ENCODE measurements around the gene GRM8.
"Not testable (repeated sequence)": the region's sequence is repeated elsewhere in the genome, so short reads cannot be mapped to it uniquely, and the experiment has no call there.

Gene GRM8

DNA sequence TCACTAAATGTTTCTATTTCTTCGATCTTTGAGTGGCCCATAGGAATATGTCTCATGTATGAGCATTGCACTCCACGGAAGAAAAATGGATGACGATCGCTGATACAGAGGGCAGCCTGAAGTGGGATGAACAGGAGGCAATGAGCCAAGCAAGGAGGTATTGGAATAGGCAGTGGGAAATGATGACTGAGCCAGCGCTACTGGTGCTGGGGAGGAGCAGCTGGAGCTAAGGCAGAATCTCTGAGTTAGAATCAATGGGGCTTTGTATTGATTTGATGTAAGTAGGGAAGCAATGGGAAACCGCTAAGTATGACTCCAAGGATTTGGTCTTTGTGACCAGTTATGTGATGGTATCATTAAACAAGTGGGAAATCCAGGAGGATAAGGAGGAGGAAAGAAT, 345.1 kb downstream of the GRM8 start:
- not testable (repeated sequence) for DNase-seq

DNA sequence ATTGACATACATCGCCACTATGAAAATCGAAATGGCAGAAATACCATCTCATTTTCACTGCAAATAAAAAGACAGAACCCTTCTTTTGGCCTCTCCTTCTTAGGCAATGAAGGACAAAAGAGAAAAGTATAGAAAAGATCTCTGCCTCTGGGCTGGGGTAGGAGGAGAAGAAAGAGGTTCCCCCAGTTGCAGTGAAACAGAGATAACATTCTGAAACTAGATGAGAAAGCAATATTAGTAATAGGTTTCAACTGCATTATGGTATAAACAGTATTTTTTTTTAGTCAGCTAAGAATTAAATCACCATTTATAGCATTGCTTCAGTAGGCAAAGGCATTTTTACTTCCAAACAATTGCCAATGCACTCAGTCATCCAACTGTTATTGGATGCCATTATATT, 347.5 kb downstream of the GRM8 start:
- not testable (repeated sequence) for DNase-seq

GRCh38 chr7:126901041-126901765, 351.5 kb downstream of the GRM8 start:
- DNase-seq = not testable (repeated sequence)

DNA sequence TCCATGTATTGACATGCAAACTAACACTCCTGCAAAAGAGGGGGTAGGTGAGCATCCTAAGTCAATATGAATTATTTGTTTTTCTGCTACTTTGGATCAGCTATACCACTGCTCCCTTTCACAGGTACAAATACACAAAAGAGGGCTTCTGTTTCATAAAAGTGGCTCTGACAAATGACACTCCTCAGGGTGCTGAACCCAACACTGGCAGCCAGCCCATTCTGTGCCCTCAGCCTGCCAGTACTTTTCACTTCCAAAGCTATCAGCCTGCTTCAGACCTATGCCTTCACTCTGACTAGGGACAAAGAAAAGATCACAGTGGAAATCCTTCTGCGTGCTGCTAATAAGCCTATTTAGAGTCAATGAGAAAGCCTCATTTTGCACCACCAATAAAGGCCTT, 364.8 kb downstream of the GRM8 start:
- DNase-seq = peak; percentile 51

DNA sequence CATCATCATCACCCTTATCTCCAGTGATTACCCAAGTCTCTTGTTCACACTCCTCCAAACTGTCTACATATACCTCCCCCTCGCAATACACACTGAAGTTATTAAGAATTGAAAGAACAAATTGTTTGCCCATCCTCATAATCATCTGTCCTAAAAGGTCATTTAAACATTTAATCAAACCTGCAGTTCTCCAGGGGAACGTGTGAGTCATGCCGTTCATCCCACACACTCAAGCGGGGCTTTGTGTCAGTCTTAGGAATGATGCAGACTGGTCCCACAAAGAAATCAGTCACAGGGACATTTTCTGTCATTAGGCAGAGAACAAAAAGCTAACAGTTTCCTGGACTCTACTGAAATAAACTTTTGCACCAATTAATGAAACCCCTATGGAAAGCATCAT, 365.2 kb downstream of the GRM8 start:
- DNase-seq = not testable (repeated sequence)

DNA sequence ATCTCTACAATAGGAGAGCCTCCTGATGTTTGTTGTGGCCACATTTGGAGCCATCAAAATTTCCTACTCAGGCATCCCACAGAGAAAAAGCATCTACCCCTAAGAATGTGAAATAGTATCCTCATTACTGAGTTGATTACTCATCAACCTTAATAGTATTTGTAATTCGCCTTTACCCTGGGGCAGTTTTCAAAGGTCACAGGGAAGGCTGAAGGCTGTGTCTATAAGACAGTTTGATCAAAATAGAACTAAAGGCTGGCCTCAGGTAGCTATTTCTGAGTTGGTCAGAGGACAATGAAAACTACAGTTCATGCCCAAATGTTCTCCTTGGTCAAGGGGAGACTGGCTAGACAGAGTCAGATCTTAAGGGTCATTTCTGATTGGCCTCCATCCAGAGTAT, 370.0 kb downstream of the GRM8 start:
- DNase-seq = not testable (repeated sequence)

GRCh38 chr7:126881908-126882307, 370.8 kb downstream of the GRM8 start:
- not testable (repeated sequence) for DNase-seq

- no peak for DNase-seq
Measured at GRCh38 chr7:126881315-126881714, 371.4 kb downstream of the GRM8 start.

DNA sequence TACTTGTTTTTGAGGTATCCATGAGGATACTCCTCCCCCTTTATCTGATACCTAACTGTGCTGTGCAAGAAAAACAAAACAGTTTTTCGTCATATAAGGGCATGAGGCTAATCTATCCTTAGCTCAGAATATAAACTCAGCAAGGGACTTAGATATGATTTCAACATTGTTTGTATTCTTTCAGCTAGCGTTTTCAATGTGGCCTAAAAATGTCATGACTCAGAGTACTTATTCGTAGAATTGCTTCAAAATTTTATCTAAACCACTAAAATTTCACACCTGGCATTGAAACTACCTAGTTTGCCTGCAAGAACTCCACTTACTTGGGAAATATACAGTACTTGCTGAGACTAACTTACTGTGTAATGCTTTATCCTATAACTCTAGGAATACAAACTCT, 376.2 kb downstream of the GRM8 start:
- DNase-seq = not testable (repeated sequence)

- DNase-seq = no peak
Measured at GRCh38 chr7:126856691-126857291, 395.9 kb downstream of the GRM8 start.

- no peak for DNase-seq
Measured at GRCh38 chr7:126845331-126845730, 407.4 kb downstream of the GRM8 start.

DNA sequence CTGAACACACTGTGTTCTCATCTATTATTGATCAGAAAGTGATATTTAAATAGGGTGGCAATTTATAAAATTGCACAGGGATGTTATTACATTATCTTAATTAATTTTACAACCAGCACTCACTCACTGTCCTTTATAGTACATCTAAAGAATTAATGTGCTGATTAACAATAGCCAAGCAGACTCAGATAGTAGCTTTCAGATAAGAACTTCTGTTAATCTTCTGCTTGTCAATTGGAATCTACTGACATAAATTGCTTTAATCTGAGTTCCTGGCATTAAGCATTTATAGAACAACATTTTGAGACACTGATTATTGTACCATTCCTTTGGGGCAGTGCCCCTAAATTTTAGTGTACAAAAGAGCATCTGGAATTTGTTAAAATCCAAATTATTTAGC, 408.9 kb downstream of the GRM8 start:
- DNase-seq = no peak

GRCh38 chr7:126843336-126843735, 409.4 kb downstream of the GRM8 start:
- no peak for DNase-seq

DNA sequence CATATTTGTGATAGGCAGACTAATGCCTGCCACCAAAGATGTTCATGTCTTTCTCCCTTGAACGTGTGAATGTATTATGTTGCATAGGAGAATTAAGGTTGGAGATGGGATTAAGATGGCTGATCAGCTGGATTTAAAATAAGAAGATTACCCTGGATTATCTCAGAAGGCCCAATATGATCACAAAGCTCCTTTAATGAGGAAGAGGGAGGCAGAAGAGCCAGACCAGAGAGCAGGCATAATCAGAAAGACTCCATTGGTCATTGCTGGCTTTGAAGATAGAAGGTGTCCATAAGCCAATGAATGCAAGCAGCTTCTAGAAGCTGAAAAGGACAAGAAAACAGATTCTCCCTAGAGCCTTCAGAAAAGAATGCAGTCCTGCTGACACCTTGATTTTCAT, 410.3 kb downstream of the GRM8 start:
- no peak for DNase-seq

GRCh38 chr7:126840869-126841268, 411.9 kb downstream of the GRM8 start:
- no peak for DNase-seq

DNA sequence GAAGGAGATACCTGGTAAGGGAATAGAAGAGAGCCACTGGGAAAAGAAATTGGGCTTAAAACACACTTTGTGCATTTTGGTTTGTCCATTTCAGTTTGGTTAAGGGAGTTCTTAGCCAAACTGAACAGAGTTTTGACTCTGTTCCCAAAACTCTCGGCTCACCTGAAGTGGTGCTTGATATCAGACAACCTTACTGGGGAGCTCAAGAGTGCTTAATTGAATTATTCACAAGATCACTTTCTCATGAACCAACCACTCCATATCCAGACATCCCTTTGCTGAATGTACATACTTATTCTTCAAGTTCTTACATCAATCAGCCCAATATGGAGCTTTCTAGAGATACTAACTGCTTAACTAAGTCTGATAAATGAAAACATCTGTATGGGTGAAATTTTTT, 413.1 kb downstream of the GRM8 start:
- no peak for DNase-seq

DNA sequence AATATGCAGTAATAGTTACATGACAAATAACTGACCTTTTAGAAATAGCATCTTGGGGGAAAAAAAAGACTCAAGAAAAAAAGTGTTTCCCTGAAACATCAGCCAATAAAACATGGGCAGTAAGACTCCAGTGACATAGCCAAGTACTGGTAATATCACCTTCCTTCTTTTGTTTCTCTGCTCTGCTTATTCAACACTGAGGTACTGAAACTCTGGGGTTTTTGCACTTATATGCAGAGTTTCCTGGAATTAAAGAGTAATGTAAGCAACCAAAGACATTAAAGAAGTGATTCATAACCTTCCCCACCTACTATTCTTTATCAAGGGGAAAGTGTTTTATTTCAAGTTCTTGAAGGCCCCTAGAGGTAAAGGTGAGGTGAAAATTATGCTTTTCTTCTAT, 414.5 kb downstream of the GRM8 start:
- no peak for DNase-seq

- DNase-seq = not testable (repeated sequence)
Measured at GRCh38 chr7:126831241-126831640, 421.5 kb downstream of the GRM8 start.

- DNase-seq = no peak
Measured at GRCh38 chr7:126820925-126821324, 431.8 kb downstream of the GRM8 start.

DNA sequence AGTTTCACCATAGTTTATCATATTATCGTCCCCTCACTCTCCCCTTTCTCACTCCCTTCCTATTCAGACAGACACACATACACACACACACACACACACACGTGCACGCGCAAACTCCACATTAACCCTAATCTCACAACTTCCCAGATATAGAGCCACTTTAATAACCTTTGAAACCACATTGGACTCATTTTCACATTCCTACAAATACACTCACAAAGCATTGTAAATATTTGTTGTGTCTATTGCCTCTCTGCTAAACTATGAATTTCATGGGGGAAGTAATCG, 433.6 kb downstream of the GRM8 start:
- DNase-seq = no peak

- DNase-seq = no peak
Measured at GRCh38 chr7:126818393-126819196, 434.1 kb downstream of the GRM8 start.

DNA sequence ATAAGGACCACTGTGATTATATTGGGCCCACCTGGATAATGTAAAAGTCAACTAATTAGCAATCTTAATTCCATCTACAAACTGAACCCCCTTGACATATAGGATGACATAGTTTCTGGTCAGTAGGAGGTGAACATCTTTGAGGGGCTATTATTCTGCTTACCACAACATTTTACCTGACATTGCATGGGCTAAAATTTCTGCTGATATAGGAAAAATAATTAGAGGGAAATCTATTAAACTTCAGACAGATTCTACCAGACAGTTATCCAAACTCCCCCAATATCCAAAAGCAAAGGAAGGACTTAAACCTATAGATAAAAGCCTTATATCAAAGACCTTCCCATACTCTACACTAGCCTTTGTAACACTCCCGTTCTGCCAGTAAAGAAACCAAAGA, 443.6 kb downstream of the GRM8 start:
- no peak for DNase-seq

DNA sequence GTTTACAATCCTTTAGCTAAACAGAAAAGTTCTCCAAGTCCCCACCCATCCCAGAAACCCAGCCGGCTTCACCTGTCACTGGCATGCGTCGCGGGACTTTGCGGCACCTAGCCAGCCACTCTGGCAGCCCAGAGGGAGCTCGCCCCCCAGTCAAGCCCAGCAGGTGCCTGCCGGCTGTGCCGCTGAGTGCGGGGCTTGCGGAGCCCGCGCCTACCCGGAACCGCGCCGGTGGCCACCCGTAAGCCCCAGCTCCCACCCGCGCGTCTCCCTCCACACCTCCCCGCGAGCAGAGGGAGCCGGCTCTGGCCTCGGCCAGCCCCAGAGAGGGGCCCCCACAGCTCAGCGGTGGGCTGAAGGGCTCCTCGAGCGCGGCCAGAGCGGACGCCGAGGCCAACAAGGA, 446.1 kb downstream of the GRM8 start:
- no peak for DNase-seq

DNA sequence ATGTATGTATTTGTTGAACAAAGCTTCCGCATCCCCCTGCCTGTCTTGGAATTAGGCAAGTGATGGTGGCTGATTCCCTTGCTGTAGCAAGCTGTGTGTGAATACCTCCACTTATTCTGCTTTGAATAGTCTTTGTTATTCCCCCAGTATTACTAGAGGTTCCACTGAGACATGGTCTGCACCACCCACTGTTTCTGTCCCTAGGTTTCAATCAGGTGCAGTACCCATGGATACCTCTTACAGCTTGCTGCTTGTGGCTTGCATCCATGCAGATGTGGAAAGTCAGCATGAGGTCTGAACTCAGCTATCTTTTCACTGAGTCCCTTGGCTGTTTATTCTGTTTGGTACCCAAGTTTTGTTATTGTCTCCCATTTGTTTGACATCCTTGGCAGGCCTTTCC, 447.4 kb downstream of the GRM8 start:
- DNase-seq = no peak
